Right kidney (tissue), 1 donor: Measurements from ENCODE around the gene PSTPIP1.

Source experiments
- DNase-seq: peaks from one replicate; pipeline ENCODE4 v3.0.0-alpha.2; 2016

PSTPIP1 gene

GRCh38 chr15:76998663-76999285 is 3.8 kb downstream of the PSTPIP1 start:
- DNase-seq, result no peak

GRCh38 chr15:76999996-77000395 is 5.1 kb downstream of the PSTPIP1 start:
- DNase-seq, result no peak

DNA sequence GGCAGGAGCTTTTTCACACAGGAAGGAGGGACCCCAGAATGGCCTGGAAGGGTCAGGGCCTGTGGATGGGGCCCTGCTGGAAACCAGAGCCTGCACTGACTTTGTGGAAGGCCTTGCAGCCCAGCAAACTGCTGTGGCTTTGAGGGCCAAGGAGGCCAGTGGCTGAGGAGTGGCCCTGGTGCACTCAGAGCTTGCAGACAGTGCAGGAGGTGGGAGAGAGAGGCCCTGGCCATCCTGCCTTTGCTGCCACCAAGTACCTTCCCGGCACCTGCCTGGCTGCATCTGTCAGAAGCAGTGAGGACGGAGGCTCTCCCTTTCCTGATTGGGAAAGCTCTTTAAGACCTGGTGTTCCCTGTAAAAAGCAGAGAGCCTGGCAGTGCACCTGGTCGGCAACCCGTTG is 6.4 kb downstream of the PSTPIP1 start:
- DNase-seq, result no peak

DNA sequence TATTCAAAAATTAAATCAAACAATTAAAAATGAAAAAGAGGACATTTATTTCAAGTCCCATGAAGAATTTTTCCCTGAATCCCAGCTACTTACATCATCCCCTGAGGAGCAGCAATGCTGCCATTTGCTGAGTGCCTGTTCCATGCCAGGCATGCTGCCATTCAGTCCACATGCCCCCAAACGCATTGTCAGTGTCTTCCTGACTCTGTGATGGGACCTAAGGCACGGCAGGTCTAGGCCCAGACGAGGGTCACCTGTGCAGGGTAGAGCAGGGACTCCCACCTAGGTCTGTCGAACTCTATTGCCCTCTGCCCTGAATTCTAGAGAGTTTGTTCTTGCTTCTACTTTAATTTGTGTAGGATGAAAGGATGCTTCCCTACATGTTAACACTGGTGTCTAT is 7.0 kb downstream of the PSTPIP1 start:
- DNase-seq, result no peak

- DNase-seq, result no peak
Observed at GRCh38 chr15:77002436-77002835, 7.5 kb downstream of the PSTPIP1 start.

- DNase-seq, result no peak
Observed at GRCh38 chr15:77002954-77003912, 8.3 kb downstream of the PSTPIP1 start.

GRCh38 chr15:77004189-77004588 is 9.3 kb downstream of the PSTPIP1 start:
- DNase-seq, result no peak

- no peak for DNase-seq
Observed at GRCh38 chr15:77009176-77009575, 14.2 kb downstream of the PSTPIP1 start.

- no peak for DNase-seq
Observed at GRCh38 chr15:77009646-77010311, 14.9 kb downstream of the PSTPIP1 start.

- DNase-seq, result no peak
Observed at GRCh38 chr15:77010312-77010686, 15.4 kb downstream of the PSTPIP1 start.

DNA sequence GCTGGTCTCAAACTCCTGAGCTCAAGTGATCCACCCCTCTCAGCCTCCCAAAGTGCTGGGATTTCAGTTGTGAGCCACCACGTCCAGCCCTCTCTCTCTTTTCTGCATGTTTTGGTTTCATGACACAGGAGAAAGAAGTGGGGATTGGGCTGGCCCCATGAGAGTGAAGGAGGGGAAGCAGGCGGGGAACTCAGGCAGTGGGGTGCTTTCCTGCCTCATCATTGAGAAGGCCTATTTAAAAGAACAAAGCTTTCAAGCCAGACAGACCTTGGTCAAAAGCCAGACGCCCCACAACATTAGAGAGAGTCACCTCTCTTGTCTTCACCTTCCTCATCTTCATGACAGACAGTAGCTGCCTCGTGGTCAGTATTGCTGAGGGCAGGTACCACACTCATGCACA is 15.9 kb downstream of the PSTPIP1 start:
- no peak for DNase-seq

DNA sequence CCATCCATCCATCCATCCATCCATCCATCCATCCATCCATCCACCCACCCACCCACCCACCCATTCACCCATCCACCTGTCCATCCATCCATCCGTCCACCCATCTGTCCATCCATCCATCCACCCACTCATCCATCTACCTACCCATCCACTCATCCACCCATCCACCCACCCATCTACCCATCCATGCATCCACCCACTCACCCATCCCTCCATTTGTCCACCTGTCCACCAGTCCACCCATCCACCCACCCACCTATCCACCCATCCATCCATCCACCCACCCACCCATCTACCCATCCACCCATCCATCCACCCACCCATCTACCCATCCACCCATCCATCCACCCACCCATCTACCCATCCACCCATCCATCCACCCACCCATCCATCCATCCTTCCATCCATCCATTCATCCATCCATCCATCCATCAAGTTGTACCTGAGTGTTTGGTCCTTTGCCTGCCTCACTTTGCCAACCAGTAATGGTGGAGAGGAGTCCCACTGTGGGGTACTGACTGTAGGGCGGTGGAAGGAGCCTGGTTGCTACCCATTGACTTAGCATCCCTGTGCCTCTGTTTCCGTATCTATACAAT is 17.3 kb downstream of the PSTPIP1 start:
- no peak for DNase-seq

DNA sequence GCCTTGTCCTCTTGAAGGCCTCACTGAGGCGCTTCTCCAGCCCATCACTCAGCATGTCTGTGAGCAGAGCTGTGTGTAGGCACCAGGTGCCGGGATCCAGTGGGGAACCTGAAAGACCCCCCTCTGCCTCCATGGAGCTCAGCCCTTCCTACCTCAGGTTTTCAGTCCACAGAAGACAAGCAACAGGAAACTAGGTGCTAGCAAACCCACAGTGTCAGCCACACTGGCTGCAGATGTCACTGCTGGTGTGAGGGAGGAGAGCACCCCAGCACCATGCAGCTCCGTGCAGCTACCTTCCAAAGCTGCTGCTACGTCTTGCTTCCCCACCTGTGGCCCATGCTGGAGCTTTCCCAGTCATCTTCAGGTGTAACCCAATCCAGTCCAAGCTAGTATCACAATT is 17.9 kb downstream of the PSTPIP1 start:
- no peak for DNase-seq

DNA sequence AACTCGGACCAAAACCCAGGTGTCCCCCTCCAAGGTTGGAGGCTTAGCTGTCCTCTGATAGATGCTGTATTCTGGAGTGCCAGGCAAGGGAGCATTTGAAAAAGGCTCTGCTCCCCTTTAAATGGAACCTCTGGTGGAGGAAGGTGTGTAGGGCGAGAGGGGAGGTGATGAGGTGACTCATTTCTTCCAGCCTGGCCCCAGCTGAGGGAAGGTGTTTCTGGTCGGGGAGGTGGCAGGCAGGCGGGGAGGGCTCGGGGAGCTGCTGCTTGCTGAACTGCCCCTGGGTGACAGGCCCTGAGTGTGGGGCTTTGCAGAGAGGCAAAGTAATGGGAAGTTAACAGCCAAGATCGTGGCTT is 18.8 kb downstream of the PSTPIP1 start:
- DNase-seq, result no peak

DNA sequence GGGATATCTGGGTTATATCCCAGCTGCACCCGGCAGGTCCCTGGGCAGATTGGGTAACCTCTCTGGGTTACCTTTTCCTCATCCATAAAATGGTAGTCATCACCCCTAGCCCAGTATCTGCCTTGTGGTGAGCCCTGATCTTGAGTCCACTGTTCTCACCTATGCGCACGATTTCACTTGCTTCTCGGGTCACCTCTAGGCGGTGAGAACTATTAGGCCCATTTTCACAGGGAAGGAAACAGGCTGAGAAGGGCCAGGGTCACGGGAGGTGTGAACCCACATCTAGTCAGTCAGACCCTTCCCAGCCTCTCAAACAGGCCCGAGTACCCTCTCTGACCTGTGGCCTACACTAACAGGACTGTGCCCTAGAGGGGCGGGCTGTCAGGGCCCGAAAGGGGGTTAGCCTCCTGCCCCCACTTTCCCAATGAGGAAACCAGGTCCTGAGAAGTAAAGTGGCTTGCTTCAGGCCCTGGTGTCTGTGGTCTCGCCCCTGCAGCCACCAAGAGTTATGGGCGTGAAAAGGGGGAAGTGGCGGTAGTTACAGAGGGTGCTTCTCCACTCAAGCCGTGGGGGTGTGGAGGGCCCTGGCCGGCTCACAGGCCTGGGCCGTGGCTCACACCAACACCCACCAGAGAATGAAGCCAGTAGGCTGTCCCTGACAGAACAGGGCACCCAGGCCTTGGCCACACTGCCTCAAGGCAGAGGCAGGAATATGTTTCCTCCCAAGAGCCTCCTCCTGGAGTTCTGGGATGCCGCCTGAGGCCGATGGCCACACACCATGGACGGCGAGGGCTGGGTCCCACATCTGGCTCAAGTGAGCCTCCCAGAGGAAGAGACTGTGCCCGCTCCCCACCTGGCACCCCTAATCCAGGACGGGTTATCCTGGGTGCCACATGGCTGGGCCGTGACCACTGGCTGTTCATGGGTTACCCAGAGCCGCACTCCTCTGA is 19.5 kb downstream of the PSTPIP1 start:
- no peak for DNase-seq

GRCh38 chr15:77015646-77016320 is 20.9 kb downstream of the PSTPIP1 start:
- DNase-seq, result no peak

DNA sequence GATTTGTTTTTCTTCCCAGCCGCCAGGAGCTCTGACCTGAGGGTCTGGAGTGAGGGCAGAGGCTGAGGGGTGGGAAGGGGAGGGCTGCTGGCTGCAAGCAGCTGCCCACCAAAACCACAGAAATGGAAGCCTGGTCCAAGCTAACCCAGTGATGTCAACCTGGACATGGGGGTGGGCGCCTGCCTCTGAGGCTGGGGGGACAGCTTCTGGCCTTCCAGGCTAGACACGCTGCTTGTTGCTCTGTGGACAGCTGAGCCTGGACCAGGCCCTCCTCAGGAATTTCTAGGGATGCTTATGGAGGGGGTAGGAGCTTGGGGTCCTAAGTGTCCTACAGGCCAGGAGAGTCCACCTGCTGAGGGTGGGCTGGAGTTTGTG is 21.4 kb downstream of the PSTPIP1 start:
- no peak for DNase-seq

DNA sequence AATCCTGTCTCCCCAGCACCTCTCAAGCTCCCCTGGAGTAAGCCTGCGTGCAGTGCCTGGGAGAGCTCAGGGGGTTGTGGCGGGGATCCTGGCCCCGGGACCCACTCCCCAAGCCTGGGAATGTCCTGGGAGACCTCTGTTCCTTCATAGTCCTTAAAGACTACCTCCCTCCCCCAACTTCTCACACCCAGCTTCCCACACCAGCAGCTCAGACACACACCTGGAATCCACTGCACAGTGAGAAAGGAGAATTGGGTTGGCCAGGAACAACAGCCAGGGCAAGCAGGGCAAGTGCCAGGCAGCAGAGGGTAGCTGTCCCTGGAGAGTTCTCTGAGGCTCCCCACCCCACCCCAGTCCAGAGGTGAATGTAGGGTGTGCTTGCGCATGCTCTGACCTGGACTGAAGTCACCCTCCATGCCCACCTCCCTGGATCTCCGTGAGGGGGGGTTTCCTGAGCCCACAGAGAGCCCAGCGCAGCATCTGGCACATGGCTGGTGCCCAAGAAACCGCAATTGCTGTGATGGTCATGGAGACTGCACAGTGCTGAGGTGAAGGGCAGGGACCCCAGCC is 22.2 kb downstream of the PSTPIP1 start:
- no peak for DNase-seq

- DNase-seq, result no peak
Observed at GRCh38 chr15:77017761-77018720, 23.1 kb downstream of the PSTPIP1 start.
